ES-I3 (cell line): ENCODE measurements around the gene EXOSC10.
"Not testable (repeated sequence)": the region's sequence is repeated elsewhere in the genome, so short reads cannot be mapped to it uniquely, and the experiment has no call there.

ENCODE experiments used
- H3K36me3 ChIP-seq: 2 replicates; pipeline ENCODE4 v1.6.1; 2013; ENCODE audit warnings: mild to moderate bottlenecking, low read length, control low read depth, moderate library complexity; ENCODE audit not compliant: insufficient read depth
- H3K4me1 ChIP-seq: 2 replicates; pipeline ENCODE4 v1.6.1; 2013; ENCODE audit warnings: mild to moderate bottlenecking, control low read depth, low read length; ENCODE audit not compliant: insufficient read depth
- H3K9ac ChIP-seq: 2 replicates; pipeline ENCODE4 v1.6.1; 2013; ENCODE audit warnings: low read depth, mild to moderate bottlenecking, low read length, moderate library complexity
- H3K9me3 ChIP-seq: 2 replicates; pipeline ENCODE4 v1.6.1; 2013; ENCODE audit warnings: mild to moderate bottlenecking, low read length, moderate library complexity; ENCODE audit not compliant: control insufficient read depth, insufficient read depth

The EXOSC10 gene

DNA sequence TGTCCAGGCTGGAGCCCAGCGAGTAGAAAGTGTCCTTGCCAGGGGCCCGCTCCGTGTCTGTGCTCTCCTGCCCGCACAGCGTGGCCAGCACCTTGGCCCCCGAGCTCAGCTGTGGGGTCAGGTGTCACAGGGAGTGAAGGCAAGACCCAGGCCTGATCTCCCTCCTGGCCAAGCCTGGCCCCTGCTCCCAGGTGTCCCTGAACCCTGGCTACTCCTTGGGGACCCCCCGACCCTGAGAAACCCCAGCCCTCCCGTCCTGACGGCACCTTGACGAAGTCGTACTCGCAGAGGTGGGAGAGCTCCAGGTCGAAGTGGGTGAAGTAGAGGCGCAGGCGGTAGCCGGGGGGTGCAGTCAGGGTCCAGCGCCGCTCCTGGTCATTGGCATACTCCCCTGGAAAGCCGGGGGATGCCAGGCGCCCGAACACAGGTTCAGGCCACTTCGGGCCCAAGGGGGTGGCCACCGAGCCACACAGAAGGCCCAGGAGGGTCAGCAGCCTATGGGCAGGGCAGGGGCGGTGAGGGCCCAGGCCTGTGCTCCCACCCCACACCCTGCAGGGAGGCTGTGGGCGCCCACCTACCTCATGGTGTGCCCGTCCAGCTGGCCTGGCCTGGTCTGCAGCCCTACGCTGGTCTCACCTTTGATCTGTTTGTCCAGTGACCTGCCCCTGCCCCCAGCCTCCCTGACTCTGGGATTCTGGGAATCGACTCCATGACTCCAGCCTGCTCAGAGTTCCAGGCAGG, 52.9 kb downstream of the EXOSC10 start, which contains the start of gene MASP2:
TSS of gene MASP2 (minus strand) at position 615 of the 741 bp plus-strand sequence. CDS start at position 583, 32 bp downstream.
- peaks cover 1% of the 10 kb centered on the region; the same call in 1 of the 2 replicates for H3K4me1 ChIP-seq
- H3K36me3 ChIP-seq = no peaks in the 10 kb centered on the region
- no peak within 1 kb of the TSS for H3K9ac ChIP-seq
- no peaks in the 10 kb centered on the region for H3K9me3 ChIP-seq

DNA sequence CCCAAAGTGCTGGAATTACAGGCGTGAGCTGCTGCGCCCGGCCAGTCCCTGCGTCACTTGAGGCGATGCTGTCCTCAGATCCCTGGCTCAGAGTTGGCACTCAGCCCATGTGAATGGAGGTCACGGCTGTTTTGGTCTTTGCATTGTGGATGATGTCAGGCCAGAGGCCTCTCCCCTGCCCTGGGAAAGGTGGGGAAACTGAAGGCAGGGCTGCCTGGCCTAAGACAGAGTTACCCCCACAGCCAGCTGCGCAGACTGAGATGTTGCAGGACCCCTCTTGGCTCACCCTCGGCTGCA, 53.5 kb downstream of the EXOSC10 start:
- H3K4me1 ChIP-seq = no peaks in the 10 kb centered on the region; the same call in 1 of the 2 replicates

DNA sequence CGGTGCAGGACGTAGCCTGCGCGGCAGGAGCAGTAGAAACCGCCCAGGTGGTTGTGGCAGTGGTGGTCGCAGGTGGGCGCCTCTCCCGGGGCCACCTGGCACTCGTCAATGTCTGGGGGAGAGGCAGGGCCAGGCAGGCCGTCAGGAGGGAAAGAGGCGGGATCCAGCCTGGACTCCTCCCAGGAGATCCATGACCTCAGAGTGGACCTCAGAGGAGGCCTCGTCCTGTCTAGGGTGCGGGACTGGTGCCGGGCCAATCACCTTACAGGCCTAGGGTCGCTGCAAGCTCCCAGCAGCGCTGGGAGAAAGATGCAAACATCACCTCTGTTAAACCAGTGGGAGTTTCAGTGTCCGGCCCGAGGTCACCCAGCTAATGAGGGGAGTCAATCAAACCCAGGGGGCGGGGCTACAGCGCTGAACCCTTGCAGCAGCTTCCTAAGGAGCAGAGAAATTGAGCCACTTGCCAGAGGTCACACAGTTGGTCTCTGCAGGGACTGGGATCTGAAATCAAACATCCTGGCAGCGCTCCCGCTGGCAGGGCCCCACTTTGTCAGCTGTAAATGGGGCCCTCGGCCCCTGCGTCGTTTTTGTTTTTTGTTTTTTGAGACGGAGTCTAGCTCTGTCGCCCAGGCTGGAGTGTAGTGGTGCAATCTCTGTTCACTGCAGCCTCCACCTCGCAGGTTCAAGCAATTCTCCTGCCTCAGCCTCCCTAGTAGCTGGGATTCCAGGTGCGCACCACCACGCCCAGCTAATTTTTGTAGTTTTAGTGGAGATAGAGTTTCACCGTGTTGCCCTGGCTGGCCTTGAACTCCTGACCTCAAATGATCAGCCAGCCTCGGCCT, 54.0 kb downstream of the EXOSC10 start:
- Histone ChIP-seq H3K36me3 (no peaks in the 10 kb centered on the region), H3K9ac (peak overlapping the region; percentile 35; the same call in 1 of the 2 replicates), H3K4me1 (no peaks in the 10 kb centered on the region; the same call in 1 of the 2 replicates), H3K9me3 (no peaks in the 10 kb centered on the region)

More for the DNA sequence above, 53.5 kb downstream of the EXOSC10 start:
- H3K36me3 ChIP-seq = no peaks in the 10 kb centered on the region
- H3K9me3 ChIP-seq = no peaks in the 10 kb centered on the region
- H3K9ac ChIP-seq = no peak overlapping the region

DNA sequence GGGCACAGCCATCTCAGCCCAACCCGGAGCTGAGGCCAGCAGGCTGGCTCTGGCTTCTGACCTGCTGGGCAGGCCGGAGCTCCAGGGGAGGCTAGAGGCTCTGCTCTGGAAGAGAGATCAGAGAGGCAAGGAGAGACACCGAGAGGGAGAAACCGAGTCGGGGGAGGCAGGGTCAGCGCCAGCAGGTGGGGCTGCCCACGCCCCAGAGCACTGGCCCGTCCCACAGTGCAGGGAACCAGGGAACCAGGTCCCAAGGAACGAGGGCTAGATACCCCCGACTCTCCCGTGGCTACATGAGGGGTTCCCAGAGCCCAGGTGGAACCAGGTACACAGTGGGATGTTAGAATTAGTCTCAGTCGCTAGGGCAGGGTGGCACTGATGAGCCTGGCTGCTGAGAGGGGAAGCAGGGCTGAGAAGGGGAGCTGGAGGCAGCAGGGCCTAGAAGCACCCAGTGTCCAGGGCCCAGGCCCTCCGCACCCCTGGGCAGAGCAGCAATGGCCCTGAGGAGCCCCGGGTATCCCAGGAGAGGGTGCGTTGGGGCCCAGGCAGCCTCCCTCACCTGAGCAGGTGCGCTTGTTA, 54.7 kb downstream of the EXOSC10 start:
- Histone ChIP-seq H3K4me1 (no peaks in the 10 kb centered on the region; the same call in 1 of the 2 replicates), H3K36me3 (no peaks in the 10 kb centered on the region), H3K9me3 (no peaks in the 10 kb centered on the region), H3K9ac (no peak overlapping the region)

DNA sequence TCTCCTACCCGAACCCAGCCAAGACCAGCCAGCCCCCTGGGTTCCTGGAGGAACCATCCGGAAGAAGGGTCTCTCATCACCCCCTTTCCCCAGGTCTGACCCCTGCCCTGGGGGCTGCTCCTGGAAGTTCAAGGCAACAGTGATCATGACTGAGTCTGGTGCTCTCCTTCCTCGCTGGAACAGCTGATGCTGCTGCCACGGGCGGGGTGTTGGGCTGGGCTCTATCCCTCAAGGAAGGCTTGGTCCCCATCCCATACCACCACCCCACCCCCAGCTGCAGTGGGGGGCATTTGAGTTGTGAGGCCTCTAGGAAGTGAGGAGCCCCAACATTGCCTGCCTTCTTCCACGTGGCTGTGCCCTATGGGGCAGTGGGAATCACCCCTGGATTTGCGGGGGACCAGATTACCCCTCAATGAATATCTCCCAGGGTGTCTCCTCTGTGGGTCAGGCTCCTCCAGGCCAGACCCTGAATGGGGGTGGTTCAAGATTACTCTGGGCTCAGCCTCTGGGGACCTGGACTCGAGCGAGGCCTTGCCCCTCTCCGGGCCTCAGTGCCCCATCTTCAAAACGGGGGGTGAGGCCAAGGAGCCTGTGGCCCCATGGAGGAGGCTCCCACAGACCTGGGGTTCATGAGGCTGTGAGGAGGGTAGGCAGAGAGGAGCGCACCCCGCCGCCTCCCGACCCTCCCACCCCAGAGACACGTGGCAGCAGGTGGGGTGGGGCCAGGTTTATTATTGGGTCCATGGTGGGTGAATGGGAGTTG, 55.4 kb downstream of the EXOSC10 start:
- no peaks in the 10 kb centered on the region for H3K36me3 ChIP-seq
- no peaks in the 10 kb centered on the region; the same call in 1 of the 2 replicates for H3K4me1 ChIP-seq
- no peak overlapping the region for H3K9ac ChIP-seq
- no peaks in the 10 kb centered on the region for H3K9me3 ChIP-seq

DNA sequence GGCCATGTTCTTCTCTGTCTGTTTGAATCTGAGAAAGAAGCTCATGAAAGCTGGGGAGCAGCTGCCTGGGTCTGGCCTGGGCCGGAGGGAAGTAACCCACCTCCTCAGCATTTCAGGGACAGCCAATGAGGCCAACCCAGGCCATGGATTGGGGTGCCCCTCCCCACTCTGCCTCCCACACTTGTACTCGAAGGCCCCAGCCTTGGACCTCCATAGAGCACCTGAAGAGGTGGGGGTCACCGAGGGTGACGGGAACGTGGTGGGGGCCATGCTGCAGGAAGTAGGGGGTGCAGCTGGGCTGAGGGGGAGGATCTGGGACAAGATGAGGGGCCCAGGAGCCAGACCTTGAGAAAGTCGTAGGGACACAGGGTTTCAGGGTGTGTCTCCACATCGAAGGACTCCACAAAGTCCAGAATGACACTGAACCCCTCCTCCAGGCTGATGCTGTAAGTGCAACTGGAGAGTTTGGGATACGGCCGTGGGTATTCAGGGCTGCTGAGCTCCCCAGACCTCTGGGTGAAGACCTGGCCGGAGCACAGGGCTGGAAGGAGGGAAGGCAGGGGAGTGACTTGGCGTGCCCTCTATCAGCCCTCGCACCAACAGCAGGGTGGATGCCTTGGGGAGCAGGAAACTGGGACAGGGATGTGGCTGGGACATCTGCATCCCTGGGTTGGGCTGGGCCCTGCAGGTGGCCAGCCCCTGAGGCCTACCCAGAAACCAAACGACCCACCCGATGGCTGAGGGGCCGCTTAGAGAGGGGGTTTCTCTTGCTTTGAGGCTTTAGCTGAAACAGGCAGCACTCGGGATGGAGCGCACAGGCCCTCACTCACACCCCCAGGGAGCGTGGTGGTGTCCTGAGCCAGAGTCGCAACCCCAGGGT, 56.4 kb downstream of the EXOSC10 start:
- H3K36me3 ChIP-seq = no peaks in the 10 kb centered on the region
- H3K9me3 ChIP-seq = no peaks in the 10 kb centered on the region
- no peaks in the 10 kb centered on the region; the same call in 1 of the 2 replicates for H3K4me1 ChIP-seq
- H3K9ac ChIP-seq = no peak overlapping the region

DNA sequence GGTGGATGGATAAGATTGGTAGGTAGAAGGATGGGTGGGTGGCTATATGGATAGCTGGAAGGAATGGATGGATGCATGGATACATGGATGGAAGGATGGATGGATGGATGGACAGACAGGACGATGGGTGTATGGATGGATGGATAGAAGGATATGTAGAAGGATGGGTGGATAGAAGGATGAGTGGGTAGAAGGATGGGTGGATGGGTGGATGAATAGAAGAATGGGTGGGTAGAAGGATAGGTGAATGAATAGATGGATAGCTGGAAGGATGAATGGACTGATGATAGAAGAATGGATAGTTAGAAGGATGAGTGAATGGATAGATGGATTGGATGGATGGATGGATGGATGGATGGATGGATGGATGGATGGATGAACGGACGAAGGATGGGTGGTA, 57.6 kb downstream of the EXOSC10 start:
- Histone ChIP-seq H3K9me3 (no peaks in the 10 kb centered on the region), H3K4me1 (no peaks in the 10 kb centered on the region; the same call in 1 of the 2 replicates), H3K36me3 (no peaks in the 10 kb centered on the region), H3K9ac (no peak overlapping the region)

DNA sequence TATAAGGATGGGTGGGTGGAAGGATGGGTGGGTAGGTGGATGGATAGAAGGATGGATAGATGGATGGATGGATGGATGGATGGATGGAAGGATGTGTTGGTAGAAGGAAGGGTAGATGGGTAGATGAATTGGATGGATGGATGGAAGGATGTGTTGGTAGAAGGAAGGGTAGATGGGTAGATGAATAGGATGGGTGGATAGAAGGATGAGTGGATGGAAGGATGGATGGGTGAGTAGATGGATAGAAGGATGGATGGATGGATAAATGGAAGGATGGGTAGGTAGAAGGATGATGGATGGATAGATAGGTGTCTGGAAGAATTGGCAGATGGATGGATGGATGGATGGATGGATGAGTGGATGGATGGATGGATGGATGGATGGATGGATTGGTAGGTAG, 58.6 kb downstream of the EXOSC10 start:
- no peaks in the 10 kb centered on the region for H3K9me3 ChIP-seq
- H3K4me1 ChIP-seq = no peaks in the 10 kb centered on the region; the same call in 1 of the 2 replicates
- H3K9ac ChIP-seq = no peak overlapping the region
- H3K36me3 ChIP-seq = no peaks in the 10 kb centered on the region

DNA sequence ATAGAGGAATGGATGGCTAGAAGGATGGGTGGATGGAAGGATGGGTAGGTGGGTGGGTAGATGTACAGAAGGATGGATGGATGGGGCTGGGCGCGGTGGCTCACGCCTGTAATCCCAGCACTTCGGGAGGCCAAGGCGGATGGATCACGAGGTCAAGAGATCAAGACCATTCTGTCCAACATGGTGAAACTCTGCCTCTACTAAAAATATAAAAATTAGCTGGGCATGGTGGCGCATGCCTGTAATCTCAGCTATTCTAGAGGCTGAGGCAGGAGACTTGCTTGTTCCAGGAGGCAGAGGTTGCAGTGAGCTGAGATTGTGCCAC, 59.6 kb downstream of the EXOSC10 start:
- H3K4me1 ChIP-seq, H3K9ac ChIP-seq, H3K9me3 ChIP-seq, H3K36me3 ChIP-seq: not testable (repeated sequence)

DNA sequence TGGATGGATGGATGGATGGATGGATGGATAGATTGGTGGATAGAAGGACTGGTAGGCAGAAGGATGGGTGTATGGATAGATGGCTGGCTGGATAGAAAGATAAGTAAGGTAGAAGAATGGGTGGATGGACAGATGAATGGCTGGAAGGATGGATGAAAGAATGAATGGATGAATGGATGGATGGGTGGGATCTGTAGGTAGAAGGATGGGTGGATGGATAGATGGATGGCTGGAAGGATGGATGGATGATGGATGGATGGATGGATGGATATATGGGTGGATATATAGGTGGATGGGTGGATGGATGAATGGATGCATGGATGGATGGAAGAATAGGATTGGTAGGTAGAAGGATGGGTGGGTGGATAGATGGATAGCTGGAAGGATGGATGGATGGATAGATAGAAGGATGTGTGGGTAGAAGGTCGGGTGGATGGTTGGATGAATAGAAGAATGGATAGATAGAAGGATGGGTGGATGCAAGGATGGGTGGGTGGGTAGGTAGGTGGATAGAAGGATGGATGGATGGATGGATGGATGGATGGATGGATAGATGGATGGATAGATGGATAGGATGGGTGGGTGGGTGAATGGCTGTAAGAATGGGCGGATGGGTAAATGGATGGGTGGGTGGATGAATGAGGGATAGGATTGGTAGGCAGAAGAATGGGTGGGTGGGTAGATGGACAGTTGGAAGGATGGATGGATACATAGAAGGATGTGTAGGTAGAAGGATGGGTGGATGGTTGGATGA, 60.1 kb downstream of the EXOSC10 start:
- H3K4me1 ChIP-seq = no peaks in the 10 kb centered on the region
- H3K9ac ChIP-seq = no peak overlapping the region
- no peaks in the 10 kb centered on the region for H3K9me3 ChIP-seq
- no peaks in the 10 kb centered on the region for H3K36me3 ChIP-seq

DNA sequence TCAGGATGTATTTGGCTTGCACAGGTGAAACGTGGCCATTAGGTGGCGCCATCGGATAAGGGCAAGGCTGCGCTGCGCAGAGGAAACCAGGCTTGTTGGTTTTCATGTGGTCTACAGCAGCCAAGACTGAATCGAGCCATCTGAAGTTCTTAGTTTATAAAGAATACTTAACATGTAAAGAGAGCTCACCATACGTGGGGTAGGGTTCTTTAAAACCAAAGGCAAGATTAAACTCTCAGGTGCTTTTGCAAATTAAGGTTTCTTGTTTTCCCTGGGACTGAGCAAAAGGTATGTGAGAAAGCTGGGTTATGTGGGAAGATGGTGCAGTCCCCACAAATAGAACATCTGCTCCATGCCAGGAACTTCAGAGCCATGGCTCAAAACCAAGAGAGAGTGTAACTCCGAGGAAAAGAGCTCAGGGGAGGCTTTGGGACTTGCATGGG, 61.9 kb downstream of the EXOSC10 start:
- Histone ChIP-seq H3K9ac (no peak overlapping the region), H3K36me3 (no peaks in the 10 kb centered on the region), H3K4me1 (no peaks in the 10 kb centered on the region), H3K9me3 (no peaks in the 10 kb centered on the region)

DNA sequence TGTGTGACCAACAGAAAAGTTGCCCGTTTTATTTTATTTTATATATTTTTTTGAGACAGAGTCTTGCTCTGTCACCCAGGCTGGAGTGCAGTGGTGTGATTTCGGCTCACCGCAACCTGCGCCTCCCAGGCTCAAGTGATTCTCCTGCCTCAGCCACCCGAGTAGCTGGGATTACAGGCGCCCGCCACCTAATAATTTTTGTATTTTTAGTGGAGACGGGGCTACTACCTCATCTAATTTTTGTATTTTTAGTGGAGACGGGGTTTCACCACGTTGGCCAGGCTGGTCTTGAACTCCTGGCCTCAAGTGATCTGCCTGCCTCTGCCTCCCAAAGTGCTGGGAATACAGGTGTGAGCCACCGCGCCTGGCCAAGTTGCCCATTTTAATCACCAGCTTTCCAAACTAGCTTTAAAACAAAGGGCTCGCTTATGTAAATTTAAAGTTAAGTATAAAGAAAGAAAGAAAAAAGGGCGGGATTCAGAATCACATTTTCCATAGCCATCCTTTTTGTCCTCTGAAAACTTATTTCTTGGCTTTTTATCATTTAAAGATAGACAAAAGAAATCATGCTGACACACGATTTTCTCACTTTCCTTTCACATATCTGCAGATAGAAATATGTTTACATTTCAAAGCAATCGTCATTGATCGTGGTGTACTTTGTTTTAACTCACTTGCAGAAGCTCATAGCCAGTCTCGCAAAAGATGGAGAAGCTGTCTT, 62.5 kb downstream of the EXOSC10 start:
- H3K36me3 ChIP-seq, H3K9ac ChIP-seq, H3K9me3 ChIP-seq, H3K4me1 ChIP-seq: not testable (repeated sequence)
